HFF-Myc (cell line): ENCODE data around the gene WSCD2.

Experiments used
- DNase-seq: peaks from one replicate; pipeline ENCODE4 v3.0.0-alpha.2; 2011; ENCODE audit warnings: low read depth; ENCODE audit errors: extremely low read depth
- H3K4me3 ChIP-seq: replicated peaks from 2 replicates; pipeline ENCODE4 v1.5.1; 2011; ENCODE audit warnings: low read depth, mild to moderate bottlenecking, control low read depth, low read length
- CTCF ChIP-seq: IDR thresholded peaks from 2 replicates; pipeline ENCODE4 v1.5.1; 2012; ENCODE audit warnings: mild to moderate bottlenecking, low read depth, low read length, control low read depth; ENCODE audit errors: missing control alignments

Gene WSCD2

GRCh38 chr12:108240027-108240785, 111.1 kb downstream of the WSCD2 start:
- no peak for TF ChIP-seq CTCF
- no peak for DNase-seq

GRCh38 chr12:108240928-108241327, 111.8 kb downstream of the WSCD2 start:
- H3K4me3 ChIP-seq, result no peak overlapping the region
- no peak for TF ChIP-seq CTCF
- no peak for DNase-seq

More at GRCh38 chr12:108240027-108240785, 111.1 kb downstream of the WSCD2 start:
- H3K4me3 ChIP-seq, result no peak overlapping the region

- no peak for TF ChIP-seq CTCF
- no peak for DNase-seq
- no peak overlapping the region for H3K4me3 ChIP-seq
Observed at GRCh38 chr12:108241986-108242703, 113.1 kb downstream of the WSCD2 start.

- no peak for TF ChIP-seq CTCF
- no peak for DNase-seq
- H3K4me3 ChIP-seq, result no peak overlapping the region
Observed at GRCh38 chr12:108247130-108247529, 118.0 kb downstream of the WSCD2 start.

GRCh38 chr12:108248011-108248410, 118.9 kb downstream of the WSCD2 start:
- DNase-seq, result no peak
- no peak for TF ChIP-seq CTCF
- no peak overlapping the region for H3K4me3 ChIP-seq

GRCh38 chr12:108252523-108252922, 123.4 kb downstream of the WSCD2 start:
- no peak for TF ChIP-seq CTCF
- DNase-seq, result no peak
- H3K4me3 ChIP-seq, result no peak overlapping the region
